ENCODE measurements around the gene PANK3. TPM values are rescaled to one million over a fixed set of nuclear protein-coding genes. Genes with fewer than 3 reads are reported as not detected.
"Not testable (repeated sequence)": the region's sequence is repeated elsewhere in the genome, so short reads cannot be mapped to it uniquely, and the experiment has no call there.

The PANK3 gene
- total and polyA plus RNA-seq, 2 experiments from 2014 or later, result 11.8 to 24.2 TPM

DNA sequence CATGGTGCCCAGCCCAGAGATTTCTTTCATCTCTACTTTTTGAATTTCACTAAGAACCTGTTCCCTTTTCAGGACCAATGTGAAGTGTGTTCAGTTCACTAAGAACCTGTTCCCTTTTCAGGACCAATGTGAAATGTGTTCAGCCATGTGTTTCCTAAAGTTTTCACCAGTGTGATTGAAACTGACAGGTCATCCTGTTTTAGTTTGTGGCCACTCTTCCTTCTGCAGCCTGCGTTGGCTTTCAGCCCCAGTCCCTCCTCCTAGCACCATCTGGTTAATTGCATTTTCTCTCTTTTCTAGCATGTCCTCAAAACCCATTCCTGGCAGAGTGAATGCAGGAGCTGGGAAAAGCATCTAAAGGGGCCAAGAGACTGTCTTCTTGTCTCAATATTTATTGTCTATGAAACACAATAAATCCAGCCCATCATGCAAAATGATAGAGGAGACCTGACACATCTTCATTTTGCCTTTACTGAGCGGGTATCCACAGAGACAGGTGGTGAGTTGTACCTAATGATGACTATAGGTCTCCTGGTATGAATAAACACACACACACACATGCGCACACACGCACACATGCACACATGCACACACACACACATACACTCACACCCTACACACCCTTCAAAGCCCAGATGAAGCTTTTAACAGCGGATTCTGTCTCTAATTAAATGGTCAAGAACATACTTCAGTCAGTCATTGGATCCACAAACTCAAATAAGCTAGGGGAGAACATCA, 6.1 kb upstream of the PANK3 start:
- Histone ChIP-seq H3F3A (ENCODE audit: insufficient read depth) (no peaks in the 10 kb centered on the region), H3K27me3 (replicated peaks; ENCODE audit: insufficient read depth) (no peaks in the 10 kb centered on the region), H3K79me2 (ENCODE audit: insufficient read depth) (no peaks in the 10 kb centered on the region), H4K20me1 (ENCODE audit: insufficient read depth) (no peaks in the 10 kb centered on the region), H3K9me3 (ENCODE audit: low read depth) (no peaks in the 10 kb centered on the region), H2AFZ (no peak overlapping the region), H3K9ac (no peak overlapping the region), H3K4me2 (ENCODE audit: unreplicated experiment) (no peak overlapping the region), H3K27ac (no peak overlapping the region), H3K4me3 (no peak overlapping the region), H3K9me2 (ENCODE audit: insufficient read depth) (no peaks in the 10 kb centered on the region), H3K4me1 (ENCODE audit: insufficient read depth) (peaks cover 1% of the 10 kb centered on the region; the same call in 1 of the 2 replicates), H3K36me3 (ENCODE audit: low read depth) (no peaks in the 10 kb centered on the region)
- in situ Hi-C loops (cut with MboI), result no loop called here
- no peak for DNase-seq
- 29 to 31% methylated on average over 5 of the region's 5 CpGs for WGBS, 2 experiments (ENCODE audit: low coverage in 1 of 2, low lambda C conversion rate in 2 of 2, missing lambda C conversion rate in 2 of 2)
- TF ChIP-seq EZH2phosphoT487 (IDR thresholded peaks at IDR 0.05; ENCODE audit: insufficient read depth, low read depth) (no peak), EZH2 (IDR thresholded peaks at IDR 0.05; ENCODE audit: insufficient read depth, poor library complexity, severe bottlenecking) (no peak)

DNA sequence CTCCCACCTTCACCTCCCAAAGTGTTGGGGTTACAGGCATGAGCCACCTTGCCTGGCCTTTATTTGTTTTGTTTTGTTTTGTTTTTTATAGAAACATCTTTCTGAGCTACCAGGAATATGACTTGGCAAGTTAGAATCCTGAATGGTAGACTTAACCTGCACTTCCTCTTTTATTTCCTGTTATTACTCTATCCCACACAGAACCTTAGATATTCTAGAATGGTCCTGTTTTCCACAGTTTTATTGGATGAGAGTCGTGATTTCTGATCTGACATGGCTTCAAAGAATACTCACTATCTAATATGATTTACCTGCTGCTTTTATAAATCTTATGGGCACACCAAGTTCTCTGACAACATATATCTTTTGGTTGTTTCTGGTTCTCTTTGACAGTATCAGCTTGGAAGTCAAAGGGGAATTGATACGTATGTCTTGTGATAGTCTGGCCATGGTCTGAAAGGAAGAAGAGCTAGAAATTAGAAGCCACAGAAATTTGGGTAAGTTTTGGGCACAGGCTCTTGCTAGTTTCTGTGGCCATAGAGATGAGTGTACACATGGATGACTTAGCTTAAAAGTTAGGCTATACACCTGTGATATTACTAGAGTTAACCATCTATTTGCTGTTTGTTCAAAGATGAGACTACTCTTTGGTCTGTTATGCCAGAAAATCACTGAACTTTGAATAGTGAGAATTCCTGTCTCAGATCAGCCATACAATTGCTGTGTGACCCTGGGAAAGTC, 4.7 kb upstream of the PANK3 start:
- Histone ChIP-seq H3K79me2 (ENCODE audit: insufficient read depth) (peaks cover under 1% of the 10 kb centered on the region), H3K9me2 (ENCODE audit: insufficient read depth) (no peaks in the 10 kb centered on the region), H2AFZ (no peak overlapping the region), H3K27ac (no peak overlapping the region), H3K9me3 (ENCODE audit: low read depth) (no peaks in the 10 kb centered on the region), H3K4me2 (ENCODE audit: unreplicated experiment) (no peak overlapping the region), H3K9ac (no peak overlapping the region), H3K4me3 (no peak overlapping the region), H3K36me3 (ENCODE audit: low read depth) (no peaks in the 10 kb centered on the region), H4K20me1 (ENCODE audit: insufficient read depth) (no peaks in the 10 kb centered on the region), H3K4me1 (ENCODE audit: insufficient read depth) (peaks cover 5% of the 10 kb centered on the region; the same call in 1 of the 2 replicates), H3F3A (ENCODE audit: insufficient read depth) (no peaks in the 10 kb centered on the region), H3K27me3 (replicated peaks; ENCODE audit: insufficient read depth) (no peaks in the 10 kb centered on the region)
- 41 to 43% methylated on average over 2 of the region's 2 CpGs for WGBS, 2 experiments (ENCODE audit: low coverage in 1 of 2, low lambda C conversion rate in 2 of 2, missing lambda C conversion rate in 2 of 2)
- TF ChIP-seq EZH2 (IDR thresholded peaks at IDR 0.05; ENCODE audit: insufficient read depth, poor library complexity, severe bottlenecking) (no peak), EZH2phosphoT487 (IDR thresholded peaks at IDR 0.05; ENCODE audit: insufficient read depth, low read depth) (no peak)
- in situ Hi-C loops (cut with MboI), result no loop called here
- DNase-seq, result no peak

DNA sequence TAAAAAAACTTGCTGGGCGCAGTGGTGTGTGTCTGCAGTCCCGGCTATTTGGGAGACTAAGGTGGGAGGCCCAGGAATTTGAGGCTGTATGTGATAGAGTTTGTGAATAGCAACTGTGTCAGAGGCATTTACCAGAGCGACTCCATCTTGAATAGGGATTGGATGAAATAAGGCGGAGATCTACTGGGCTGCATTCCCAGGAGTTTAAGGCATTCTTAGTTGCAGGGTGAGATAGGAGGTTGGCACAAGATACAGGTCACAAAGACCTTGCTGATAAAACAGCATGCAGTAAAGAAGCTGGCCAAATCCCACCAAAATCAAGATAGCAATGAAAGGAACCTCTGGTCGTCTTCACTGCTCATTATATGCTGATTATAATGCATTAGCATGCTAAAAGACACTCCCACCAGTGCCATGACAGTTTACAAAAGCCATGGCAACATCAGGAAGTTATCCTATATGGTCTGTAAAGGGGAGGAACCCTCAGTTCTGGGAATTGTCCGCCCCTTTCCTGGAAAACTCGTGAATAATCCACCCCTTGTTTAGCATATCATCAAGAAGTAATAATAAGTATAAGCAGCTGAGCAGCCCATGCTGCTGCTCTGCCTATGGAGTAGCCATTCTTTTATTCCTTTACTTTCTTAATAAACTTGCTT, 1.8 kb upstream of the PANK3 start:
- H3K9ac ChIP-seq; H3K4me2 ChIP-seq (ENCODE audit: unreplicated experiment); H3K27me3 ChIP-seq (replicated peaks; ENCODE audit: insufficient read depth); H3K9me2 ChIP-seq (ENCODE audit: insufficient read depth); DNase-seq; H3K4me3 ChIP-seq; H3F3A ChIP-seq (ENCODE audit: insufficient read depth); H4K20me1 ChIP-seq (ENCODE audit: insufficient read depth); in situ Hi-C loops (cut with MboI); H3K36me3 ChIP-seq (ENCODE audit: low read depth); H3K27ac ChIP-seq; H3K9me3 ChIP-seq (ENCODE audit: low read depth): not testable (repeated sequence)
- 93 to 97% methylated on average over 7 of the region's 7 CpGs for WGBS, 2 experiments (ENCODE audit: low coverage in 1 of 2, low lambda C conversion rate in 2 of 2, missing lambda C conversion rate in 2 of 2)
- peaks cover 31% of the 10 kb centered on the region for H3K79me2 ChIP-seq (ENCODE audit: insufficient read depth)
- peak overlapping the region; percentile 99; the same call in 1 of the 2 replicates for H2AFZ ChIP-seq
- peaks cover 13% of the 10 kb centered on the region; the same call in 1 of the 2 replicates for H3K4me1 ChIP-seq (ENCODE audit: insufficient read depth)

DNA sequence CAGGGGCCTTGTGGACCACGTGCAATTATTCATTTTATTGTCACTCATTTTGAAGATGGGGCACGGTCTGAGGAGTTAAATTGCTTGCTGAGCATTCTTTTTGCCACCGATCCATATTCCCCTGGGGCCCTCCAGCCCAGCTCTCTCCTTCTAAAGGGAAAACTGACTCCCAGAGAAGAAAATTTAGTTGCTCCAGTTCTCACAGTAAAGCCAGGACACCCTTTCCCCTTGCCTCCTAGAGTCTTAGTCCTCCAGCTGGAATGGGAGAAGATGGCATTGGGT, 1.0 kb upstream of the PANK3 start:
- H3K4me2 ChIP-seq (ENCODE audit: unreplicated experiment), result peak overlapping the region; percentile 84
- peak; percentile 24 for DNase-seq
- H4K20me1 ChIP-seq (ENCODE audit: insufficient read depth), result peaks cover 10% of the 10 kb centered on the region; the same call in 1 of the 2 replicates
- TF ChIP-seq EZH2phosphoT487 (IDR thresholded peaks at IDR 0.05; ENCODE audit: insufficient read depth, low read depth) (no peak), EZH2 (IDR thresholded peaks at IDR 0.05; ENCODE audit: insufficient read depth, poor library complexity, severe bottlenecking) (no peak)
- in situ Hi-C loops (cut with MboI), result no loop called here
- H3F3A ChIP-seq (ENCODE audit: insufficient read depth), result 0 out of 2 replicates have a peak, but pooled peaks cover 5% of the 10 kb centered on the region
- H3K9ac ChIP-seq, result peak overlapping the region; percentile 87
- H3K4me1 ChIP-seq (ENCODE audit: insufficient read depth), result peaks cover 13% of the 10 kb centered on the region; the same call in 1 of the 2 replicates
- peak overlapping the region; percentile 99 for H2AFZ ChIP-seq
- H3K9me2 ChIP-seq (ENCODE audit: insufficient read depth), result no peaks in the 10 kb centered on the region
- no peaks in the 10 kb centered on the region for H3K36me3 ChIP-seq (ENCODE audit: low read depth)
- H3K9me3 ChIP-seq (ENCODE audit: low read depth), result no peaks in the 10 kb centered on the region
- H3K27me3 ChIP-seq (replicated peaks; ENCODE audit: insufficient read depth), result no peaks in the 10 kb centered on the region
- peak overlapping the region; percentile 95 for H3K4me3 ChIP-seq
- peak overlapping the region; percentile 79 for H3K27ac ChIP-seq
- WGBS, 2 experiments (ENCODE audit: low coverage in 1 of 2, low lambda C conversion rate in 2 of 2, missing lambda C conversion rate in 2 of 2), result 10 to 24% methylated on average over 3 of the region's 3 CpGs
- peaks cover 38% of the 10 kb centered on the region for H3K79me2 ChIP-seq (ENCODE audit: insufficient read depth)
